GM12878 (cell line): ENCODE measurements around the gene PBRM1. TPM values are rescaled to one million over a fixed set of nuclear protein-coding genes. Genes with fewer than 3 reads are reported as not detected.

Experiments used
- CBX5 ChIP-seq: sonication (generic); IDR thresholded peaks from 2 replicates; pipeline ENCODE4 v1.6.1; 2016; ENCODE audit warnings: low read depth, moderate library complexity, mild to moderate bottlenecking, inconsistent platforms
- EED ChIP-seq: sonication (generic); IDR thresholded peaks from 2 replicates; pipeline ENCODE4 v1.6.1; 2016; ENCODE audit warnings: antibody characterized with exemption, low read depth
- ETV6 ChIP-seq, 2 experiments: fragments of 450-650 bp in 1 of 2; IDR thresholded peaks in 1 of 2; conservative IDR thresholded peaks in 1 of 2; 2 replicates each; pipeline ENCODE4 v1.6.1; 2014; ENCODE audit warnings: antibody characterized with exemption in 1 of 2, borderline replicate concordance in 1 of 2, low read depth in 1 of 2, mild to moderate bottlenecking in 1 of 2, moderate library complexity in 1 of 2
- HDAC2 ChIP-seq: fragments of 200-600 bp; sonication (generic); IDR thresholded peaks from 2 replicates; pipeline ENCODE4 v1.6.1; 2017
- IKZF2 ChIP-seq, 2 experiments: fragments of 450-650 bp; IDR thresholded peaks; 2 replicates each; pipeline ENCODE4 v1.6.1; 2017; ENCODE audit warnings: mild to moderate bottlenecking in 2 of 2, moderate library complexity in 2 of 2
- KLF5 ChIP-seq: fragments of 450-650 bp; IDR thresholded peaks from 2 replicates; pipeline ENCODE4 v1.6.1; 2014; ENCODE audit warnings: mild to moderate bottlenecking; ENCODE audit not compliant: partially characterized antibody
- MXI1 ChIP-seq: fragments of 150-350 bp; IDR thresholded peaks from 2 replicates; pipeline ENCODE4 v1.6.1; 2011; ENCODE audit warnings: low read depth, mild to moderate bottlenecking, inconsistent platforms, low read length, improper control_type of control experiment
- PAX5 ChIP-seq: IDR thresholded peaks from 2 replicates; pipeline ENCODE4 v1.6.1; 2011; ENCODE audit warnings: low read depth, low read length, borderline replicate concordance
- TCF7 ChIP-seq: IDR thresholded peaks from 2 replicates; pipeline ENCODE4 v1.6.1; 2014; ENCODE audit warnings: antibody characterized with exemption, borderline replicate concordance
- ZBED1 ChIP-seq: IDR thresholded peaks from 2 replicates; pipeline ENCODE4 v1.6.1; 2016; ENCODE audit warnings: borderline replicate concordance
- polyA plus RNA-seq, 11 experiments: library from polyadenylated mRNA; depleted of rRNA in 4 of 11; unstranded in 6 of 11; stranded (reverse) in 5 of 11; fragments of >200 nt; fragmentation: Nextera tagmentation in 4 of 11; fragmentation: Illumina TruSeq in 1 of 11; extraction: Ambion mirVana in 4 of 11; extraction: Trizol in 1 of 11; gene quantifications; 1 replicate in 1 of 11; 2 replicates in 10 of 11; pipeline versions ENCODE4 v1.2.1 to v1.2.3, GENCODE V29; 2011 to 2016; ENCODE audit warnings: inconsistent platforms in 2 of 11, missing spikeins in 2 of 11, low read depth in 1 of 11
- total RNA-seq, 4 experiments: library from RNA; depleted of rRNA in 3 of 4; stranded (reverse); fragments of >200 nt in 3 of 4; fragmentation: Illumina TruSeq in 1 of 4; extraction: Trizol in 1 of 4; gene quantifications; 2 replicates each; pipeline versions ENCODE4 v1.2.1 to v1.2.3, GENCODE V29; 2013 to 2021
- TF ChIP-seq, protein P1 (sequence below): fragments of 450-650 bp; IDR thresholded peaks from 2 replicates; pipeline ENCODE4 v1.6.1; 2017; ENCODE audit warnings: mild to moderate bottlenecking, moderate library complexity
- TF ChIP-seq, protein P2 (sequence below): fragments of 450-650 bp; IDR thresholded peaks from 2 replicates; pipeline ENCODE4 v1.6.1; 2018; ENCODE audit warnings: borderline replicate concordance, mild to moderate bottlenecking; ENCODE audit not compliant: partially characterized antibody
- TF ChIP-seq, protein P3 (sequence below): fragments of 450-650 bp; IDR thresholded peaks from 2 replicates; pipeline ENCODE4 v1.6.1; 2017; ENCODE audit warnings: low read depth, mild to moderate bottlenecking, moderate library complexity
- TF ChIP-seq, protein P4 (sequence below): fragments of 450-650 bp; conservative IDR thresholded peaks from 2 replicates; pipeline ENCODE4 v1.6.1; 2017; ENCODE audit warnings: mild to moderate bottlenecking, moderate library complexity
- TF ChIP-seq, protein P5 (sequence below): fragments of 450-650 bp; IDR thresholded peaks from 2 replicates; pipeline ENCODE4 v1.6.1; 2018; ENCODE audit warnings: mild to moderate bottlenecking, low read depth, moderate library complexity; ENCODE audit not compliant: partially characterized antibody

Gene PBRM1
- total and polyA plus RNA-seq, 10 of the 15 experiments (the other 5 are each of a cell fraction or from before 2014, with no cell fraction given), result 8.9 to 88.9 (median 39.3) TPM

DNA sequence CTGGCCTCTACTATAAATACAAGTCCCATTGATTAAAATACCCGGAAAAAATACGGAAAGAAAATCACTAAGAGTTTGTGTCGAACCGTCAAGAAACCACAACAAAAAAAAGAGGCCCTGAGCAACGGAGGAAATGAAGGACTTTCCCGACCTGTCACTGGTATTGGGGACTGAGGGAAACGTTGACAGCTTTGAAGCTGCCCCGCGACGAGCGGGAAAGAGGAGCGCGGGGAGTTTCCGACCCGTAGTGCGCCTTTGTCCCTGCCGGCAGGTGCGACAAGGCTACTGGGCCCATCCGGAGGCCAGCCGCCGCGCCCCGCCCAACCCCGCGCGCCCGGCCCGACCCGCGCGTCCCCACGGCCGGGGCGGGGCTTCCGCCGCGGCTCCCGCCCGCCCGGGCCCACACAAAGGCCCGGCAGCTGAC lies 416 bp downstream of the PBRM1 start (continued):
- TF ChIP-seq, protein P1, sequence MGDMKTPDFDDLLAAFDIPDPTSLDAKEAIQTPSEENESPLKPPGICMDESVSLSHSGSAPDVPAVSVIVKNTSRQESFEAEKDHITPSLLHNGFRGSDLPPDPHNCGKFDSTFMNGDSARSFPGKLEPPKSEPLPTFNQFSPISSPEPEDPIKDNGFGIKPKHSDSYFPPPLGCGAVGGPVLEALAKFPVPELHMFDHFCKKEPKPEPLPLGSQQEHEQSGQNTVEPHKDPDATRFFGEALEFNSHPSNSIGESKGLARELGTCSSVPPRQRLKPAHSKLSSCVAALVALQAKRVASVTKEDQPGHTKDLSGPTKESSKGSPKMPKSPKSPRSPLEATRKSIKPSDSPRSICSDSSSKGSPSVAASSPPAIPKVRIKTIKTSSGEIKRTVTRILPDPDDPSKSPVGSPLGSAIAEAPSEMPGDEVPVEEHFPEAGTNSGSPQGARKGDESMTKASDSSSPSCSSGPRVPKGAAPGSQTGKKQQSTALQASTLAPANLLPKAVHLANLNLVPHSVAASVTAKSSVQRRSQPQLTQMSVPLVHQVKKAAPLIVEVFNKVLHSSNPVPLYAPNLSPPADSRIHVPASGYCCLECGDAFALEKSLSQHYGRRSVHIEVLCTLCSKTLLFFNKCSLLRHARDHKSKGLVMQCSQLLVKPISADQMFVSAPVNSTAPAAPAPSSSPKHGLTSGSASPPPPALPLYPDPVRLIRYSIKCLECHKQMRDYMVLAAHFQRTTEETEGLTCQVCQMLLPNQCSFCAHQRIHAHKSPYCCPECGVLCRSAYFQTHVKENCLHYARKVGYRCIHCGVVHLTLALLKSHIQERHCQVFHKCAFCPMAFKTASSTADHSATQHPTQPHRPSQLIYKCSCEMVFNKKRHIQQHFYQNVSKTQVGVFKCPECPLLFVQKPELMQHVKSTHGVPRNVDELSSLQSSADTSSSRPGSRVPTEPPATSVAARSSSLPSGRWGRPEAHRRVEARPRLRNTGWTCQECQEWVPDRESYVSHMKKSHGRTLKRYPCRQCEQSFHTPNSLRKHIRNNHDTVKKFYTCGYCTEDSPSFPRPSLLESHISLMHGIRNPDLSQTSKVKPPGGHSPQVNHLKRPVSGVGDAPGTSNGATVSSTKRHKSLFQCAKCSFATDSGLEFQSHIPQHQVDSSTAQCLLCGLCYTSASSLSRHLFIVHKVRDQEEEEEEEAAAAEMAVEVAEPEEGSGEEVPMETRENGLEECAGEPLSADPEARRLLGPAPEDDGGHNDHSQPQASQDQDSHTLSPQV, result no peak
- TF ChIP-seq PAX5 (0 out of 2 replicates have a peak, but pooled peaks have one; percentile 14), IKZF2 (IDR thresholded peaks at IDR 0.05) (peak; percentile 51 to 64; a peak in 1 of 4 replicates), ZBED1 (peak; percentile 51; the same call in 1 of the 2 replicates), TCF7 (peak; percentile 68), CBX5 (no peak), KLF5 (no peak), EED (peak; percentile 65), HDAC2 (no peak), ETV6 (conservative IDR thresholded peaks at IDR 0.05 in 1 of 2, IDR thresholded peaks at IDR 0.05 in 1 of 2; ENCODE audit: borderline replicate concordance in 1 of 2, low read depth in 1 of 2) (peak in 1 of 2 experiments; percentile 9; a peak in 1 of 4 replicates), MXI1 (no peak; the same call in 1 of the 2 replicates)
- TF ChIP-seq, protein P2, sequence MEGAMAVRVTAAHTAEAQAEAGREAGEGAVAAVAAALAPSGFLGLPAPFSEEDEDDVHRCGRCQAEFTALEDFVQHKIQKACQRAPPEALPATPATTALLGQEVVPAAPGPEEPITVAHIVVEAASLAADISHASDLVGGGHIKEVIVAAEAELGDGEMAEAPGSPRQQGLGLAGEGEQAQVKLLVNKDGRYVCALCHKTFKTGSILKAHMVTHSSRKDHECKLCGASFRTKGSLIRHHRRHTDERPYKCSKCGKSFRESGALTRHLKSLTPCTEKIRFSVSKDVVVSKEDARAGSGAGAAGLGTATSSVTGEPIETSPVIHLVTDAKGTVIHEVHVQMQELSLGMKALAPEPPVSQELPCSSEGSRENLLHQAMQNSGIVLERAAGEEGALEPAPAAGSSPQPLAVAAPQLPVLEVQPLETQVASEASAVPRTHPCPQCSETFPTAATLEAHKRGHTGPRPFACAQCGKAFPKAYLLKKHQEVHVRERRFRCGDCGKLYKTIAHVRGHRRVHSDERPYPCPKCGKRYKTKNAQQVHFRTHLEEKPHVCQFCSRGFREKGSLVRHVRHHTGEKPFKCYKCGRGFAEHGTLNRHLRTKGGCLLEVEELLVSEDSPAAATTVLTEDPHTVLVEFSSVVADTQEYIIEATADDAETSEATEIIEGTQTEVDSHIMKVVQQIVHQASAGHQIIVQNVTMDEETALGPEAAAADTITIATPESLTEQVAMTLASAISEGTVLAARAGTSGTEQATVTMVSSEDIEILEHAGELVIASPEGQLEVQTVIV, result peak; percentile 25
- TF ChIP-seq, protein P3, sequence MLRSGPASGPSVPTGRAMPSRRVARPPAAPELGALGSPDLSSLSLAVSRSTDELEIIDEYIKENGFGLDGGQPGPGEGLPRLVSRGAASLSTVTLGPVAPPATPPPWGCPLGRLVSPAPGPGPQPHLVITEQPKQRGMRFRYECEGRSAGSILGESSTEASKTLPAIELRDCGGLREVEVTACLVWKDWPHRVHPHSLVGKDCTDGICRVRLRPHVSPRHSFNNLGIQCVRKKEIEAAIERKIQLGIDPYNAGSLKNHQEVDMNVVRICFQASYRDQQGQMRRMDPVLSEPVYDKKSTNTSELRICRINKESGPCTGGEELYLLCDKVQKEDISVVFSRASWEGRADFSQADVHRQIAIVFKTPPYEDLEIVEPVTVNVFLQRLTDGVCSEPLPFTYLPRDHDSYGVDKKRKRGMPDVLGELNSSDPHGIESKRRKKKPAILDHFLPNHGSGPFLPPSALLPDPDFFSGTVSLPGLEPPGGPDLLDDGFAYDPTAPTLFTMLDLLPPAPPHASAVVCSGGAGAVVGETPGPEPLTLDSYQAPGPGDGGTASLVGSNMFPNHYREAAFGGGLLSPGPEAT, result peak; percentile 85
- TF ChIP-seq, protein P4, sequence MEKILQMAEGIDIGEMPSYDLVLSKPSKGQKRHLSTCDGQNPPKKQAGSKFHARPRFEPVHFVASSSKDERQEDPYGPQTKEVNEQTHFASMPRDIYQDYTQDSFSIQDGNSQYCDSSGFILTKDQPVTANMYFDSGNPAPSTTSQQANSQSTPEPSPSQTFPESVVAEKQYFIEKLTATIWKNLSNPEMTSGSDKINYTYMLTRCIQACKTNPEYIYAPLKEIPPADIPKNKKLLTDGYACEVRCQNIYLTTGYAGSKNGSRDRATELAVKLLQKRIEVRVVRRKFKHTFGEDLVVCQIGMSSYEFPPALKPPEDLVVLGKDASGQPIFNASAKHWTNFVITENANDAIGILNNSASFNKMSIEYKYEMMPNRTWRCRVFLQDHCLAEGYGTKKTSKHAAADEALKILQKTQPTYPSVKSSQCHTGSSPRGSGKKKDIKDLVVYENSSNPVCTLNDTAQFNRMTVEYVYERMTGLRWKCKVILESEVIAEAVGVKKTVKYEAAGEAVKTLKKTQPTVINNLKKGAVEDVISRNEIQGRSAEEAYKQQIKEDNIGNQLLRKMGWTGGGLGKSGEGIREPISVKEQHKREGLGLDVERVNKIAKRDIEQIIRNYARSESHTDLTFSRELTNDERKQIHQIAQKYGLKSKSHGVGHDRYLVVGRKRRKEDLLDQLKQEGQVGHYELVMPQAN, result peak; percentile 70; the same call in 1 of the 2 replicates
- TF ChIP-seq, protein P5, sequence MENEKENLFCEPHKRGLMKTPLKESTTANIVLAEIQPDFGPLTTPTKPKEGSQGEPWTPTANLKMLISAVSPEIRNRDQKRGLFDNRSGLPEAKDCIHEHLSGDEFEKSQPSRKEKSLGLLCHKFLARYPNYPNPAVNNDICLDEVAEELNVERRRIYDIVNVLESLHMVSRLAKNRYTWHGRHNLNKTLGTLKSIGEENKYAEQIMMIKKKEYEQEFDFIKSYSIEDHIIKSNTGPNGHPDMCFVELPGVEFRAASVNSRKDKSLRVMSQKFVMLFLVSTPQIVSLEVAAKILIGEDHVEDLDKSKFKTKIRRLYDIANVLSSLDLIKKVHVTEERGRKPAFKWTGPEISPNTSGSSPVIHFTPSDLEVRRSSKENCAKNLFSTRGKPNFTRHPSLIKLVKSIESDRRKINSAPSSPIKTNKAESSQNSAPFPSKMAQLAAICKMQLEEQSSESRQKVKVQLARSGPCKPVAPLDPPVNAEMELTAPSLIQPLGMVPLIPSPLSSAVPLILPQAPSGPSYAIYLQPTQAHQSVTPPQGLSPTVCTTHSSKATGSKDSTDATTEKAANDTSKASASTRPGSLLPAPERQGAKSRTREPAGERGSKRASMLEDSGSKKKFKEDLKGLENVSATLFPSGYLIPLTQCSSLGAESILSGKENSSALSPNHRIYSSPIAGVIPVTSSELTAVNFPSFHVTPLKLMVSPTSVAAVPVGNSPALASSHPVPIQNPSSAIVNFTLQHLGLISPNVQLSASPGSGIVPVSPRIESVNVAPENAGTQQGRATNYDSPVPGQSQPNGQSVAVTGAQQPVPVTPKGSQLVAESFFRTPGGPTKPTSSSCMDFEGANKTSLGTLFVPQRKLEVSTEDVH, result peak; percentile 66
